Neuronal stem cell (in vitro differentiated cells): ENCODE results near the gene STX10.
"Not testable (repeated sequence)": the region's sequence is repeated elsewhere in the genome, so short reads cannot be mapped to it uniquely, and the experiment has no call there.

Source experiments
- DNase-seq: peaks from one replicate; pipeline ENCODE4 v3.0.0-alpha.2; 2013; ENCODE audit warnings: low spot score
- H2AFZ ChIP-seq: one replicate; pipeline ENCODE4 v1.6.1; 2013; ENCODE audit warnings: mild to moderate bottlenecking, low read length, inconsistent platforms
- H2AK5ac ChIP-seq: 2 replicates; pipeline ENCODE4 v1.6.1; 2013; ENCODE audit warnings: low read depth, mild to moderate bottlenecking, inconsistent platforms, low read length, moderate library complexity, mixed read lengths
- H2BK120ac ChIP-seq: 2 replicates; pipeline ENCODE4 v1.6.1; 2013; ENCODE audit warnings: low read depth, mild to moderate bottlenecking, inconsistent platforms, low read length, moderate library complexity, mixed read lengths
- H2BK12ac ChIP-seq: one replicate; pipeline ENCODE4 v1.6.1; 2013; ENCODE audit warnings: low read length, inconsistent platforms
- H2BK15ac ChIP-seq: 2 replicates; pipeline ENCODE4 v1.6.1; 2013; ENCODE audit warnings: mild to moderate bottlenecking, low read length, inconsistent platforms, mixed read lengths
- H2BK5ac ChIP-seq: one replicate; pipeline ENCODE4 v1.6.1; 2013; ENCODE audit warnings: inconsistent platforms, mild to moderate bottlenecking, low read length, moderate library complexity
- H3K14ac ChIP-seq: one replicate; pipeline ENCODE4 v1.6.1; 2013; ENCODE audit warnings: low read length, inconsistent platforms
- H3K18ac ChIP-seq: 2 replicates; pipeline ENCODE4 v1.6.1; 2013; ENCODE audit warnings: low read length, inconsistent platforms
- H3K23ac ChIP-seq: 2 replicates; pipeline ENCODE4 v1.6.1; 2013; ENCODE audit warnings: low read depth, mild to moderate bottlenecking, mixed read lengths, low read length, inconsistent platforms; ENCODE audit not compliant: poor library complexity
- H3K27ac ChIP-seq: replicated peaks from 3 replicates; pipeline ENCODE4 v1.5.1; 2013; ENCODE audit warnings: low read length, inconsistent platforms
- H3K27me3 ChIP-seq, 3 experiments: 2 replicates each; pipeline ENCODE4 v1.6.1; 2013; ENCODE audit warnings: low read length in 3 of 3, mild to moderate bottlenecking in 2 of 3, inconsistent platforms in 1 of 3, low read depth in 1 of 3, mixed read lengths in 1 of 3, moderate library complexity in 1 of 3; ENCODE audit not compliant: control insufficient read depth in 3 of 3, insufficient read depth in 3 of 3
- H3K36me3 ChIP-seq, 2 donors: replicated peaks in 1 of 2; 2 replicates each; pipeline ENCODE4 v1.6.1; 2013; ENCODE audit warnings: low read length in 2 of 2; ENCODE audit not compliant: control insufficient read depth in 2 of 2, insufficient read depth in 2 of 2
- H3K4ac ChIP-seq: 2 replicates; pipeline ENCODE4 v1.6.1; 2013; ENCODE audit warnings: inconsistent platforms, mild to moderate bottlenecking, low read length, moderate library complexity
- H3K4me1 ChIP-seq, 2 donors: 1 replicate in 1 of 2; 2 replicates in 1 of 2; pipeline ENCODE4 v1.6.1; 2013; ENCODE audit warnings: low read length in 2 of 2, low read depth in 1 of 2; ENCODE audit not compliant: control insufficient read depth in 2 of 2, insufficient read depth in 1 of 2
- H3K4me2 ChIP-seq: one replicate; pipeline ENCODE4 v1.6.1; 2013; ENCODE audit warnings: mild to moderate bottlenecking, low read length, inconsistent platforms; ENCODE audit not compliant: insufficient read depth, poor library complexity, severe bottlenecking
- H3K4me3 ChIP-seq, 2 donors: 2 replicates each; pipeline ENCODE4 v1.5.1; 2013; ENCODE audit warnings: low read length in 2 of 2, mild to moderate bottlenecking in 2 of 2, inconsistent platforms in 1 of 2, moderate library complexity in 1 of 2
- H3K79me1 ChIP-seq: one replicate; pipeline ENCODE4 v1.6.1; 2013; ENCODE audit warnings: low read depth, mild to moderate bottlenecking, inconsistent platforms, low read length, moderate library complexity
- H3K9ac ChIP-seq: one replicate; pipeline ENCODE4 v1.6.1; 2013; ENCODE audit warnings: mild to moderate bottlenecking, low read depth, low read length, inconsistent platforms; ENCODE audit not compliant: poor library complexity
- H3K9me3 ChIP-seq, 2 donors: replicated peaks in 1 of 2; 2 replicates each; pipeline versions ENCODE3 to v1.6.1; 2013; ENCODE audit warnings: low read length in 2 of 2, mild to moderate bottlenecking in 2 of 2, inconsistent platforms in 1 of 2, low read depth in 1 of 2, mixed read lengths in 1 of 2, moderate library complexity in 1 of 2; ENCODE audit not compliant: control insufficient read depth in 2 of 2, insufficient read depth in 1 of 2
- H4K8ac ChIP-seq: one replicate; pipeline ENCODE4 v1.6.1; 2013; ENCODE audit warnings: low read depth, mild to moderate bottlenecking, inconsistent platforms, low read length, moderate library complexity
- H4K91ac ChIP-seq: one replicate; pipeline ENCODE4 v1.6.1; 2013; ENCODE audit warnings: low read length, low read depth, mild to moderate bottlenecking, inconsistent platforms; ENCODE audit not compliant: poor library complexity
- WGBS, 2 donors: extraction: QIAGEN DNeasy Blood & Tissue Kit; methylation state at CpG; one replicate each; pipeline ENCODE4 v1.1.7; 2013; ENCODE audit warnings: missing lambda C conversion rate in 2 of 2, mixed read lengths in 1 of 2; ENCODE audit not compliant: insufficient read length in 2 of 2, insufficient replicate concordance in 1 of 2; ENCODE audit errors: extremely low coverage in 2 of 2; 5-methylcytosine and 5-hydroxymethylcytosine counted together

Gene STX10

DNA sequence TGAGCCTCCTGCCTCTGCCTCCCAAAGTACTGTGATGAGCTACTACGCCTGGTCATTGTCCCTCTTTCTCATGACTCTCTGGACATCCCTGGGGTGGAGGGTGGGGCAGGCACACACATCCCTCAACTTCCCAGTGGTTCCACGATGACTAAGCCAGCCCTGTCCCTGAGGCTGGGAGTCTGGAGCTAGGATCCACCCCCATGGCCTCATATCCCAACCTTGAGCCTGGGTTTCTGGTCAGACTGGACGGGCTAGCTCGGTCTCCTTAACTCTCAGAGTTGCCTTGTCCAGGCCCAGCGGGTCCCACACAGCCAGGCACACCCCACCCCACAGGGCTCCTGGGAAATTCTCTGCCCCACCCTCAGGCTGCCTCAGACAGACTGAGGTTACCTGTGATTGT lies 19.6 kb upstream of the STX10 start:
- no CpG with 5 or more reads among the region's 5 CpGs for WGBS, 2 donors
- Histone ChIP-seq H3K27ac (no peak overlapping the region), H3K23ac (no peak overlapping the region), H3K79me1 (no peaks in the 10 kb centered on the region), H2BK120ac (peak overlapping the region; percentile 55), H2BK5ac (no peak overlapping the region), H2BK15ac (peak overlapping the region; percentile 96), H4K91ac (no peak overlapping the region), H2AFZ (no peak overlapping the region), H3K27me3 (no peaks in the 10 kb centered on the region), H3K4me3 (no peak overlapping the region), H2AK5ac (peak overlapping the region; percentile 90), H3K9me3 (no peaks in the 10 kb centered on the region), H3K18ac (peak overlapping the region; percentile 59), H3K36me3 (no peaks in the 10 kb centered on the region), H3K4me2 (no peak overlapping the region), H3K9ac (no peak overlapping the region), H3K4ac (peak overlapping the region; percentile 45), H3K4me1 (peaks cover 14 to 15% of the 10 kb centered on the region in 2 donors), H3K14ac (no peak overlapping the region), H2BK12ac (peak overlapping the region; percentile 86), H4K8ac (no peak overlapping the region)
- DNase-seq = no peak

DNA sequence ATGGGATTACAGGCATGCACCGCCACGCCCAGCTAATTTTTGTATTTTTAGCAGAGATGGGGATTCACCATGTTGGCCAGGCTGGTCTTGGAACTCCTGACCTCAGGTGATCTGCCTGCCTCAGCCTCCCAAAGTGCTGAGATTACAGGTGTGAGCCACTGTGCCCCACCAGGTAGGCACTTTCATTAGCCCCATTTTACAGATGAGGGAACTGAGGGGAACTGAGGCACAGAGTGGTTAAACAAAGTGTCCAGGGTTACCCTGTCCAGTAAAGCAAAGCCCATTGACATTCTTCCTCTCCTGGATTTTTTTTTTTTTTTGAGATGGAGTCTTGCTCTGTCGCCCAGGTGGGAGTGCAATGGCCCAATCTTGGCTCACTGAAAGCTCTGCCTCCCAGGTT lies 16.0 kb upstream of the STX10 start:
- not testable (repeated sequence) for H3K9ac ChIP-seq, H2BK120ac ChIP-seq, H4K91ac ChIP-seq, H2AFZ ChIP-seq, H2BK15ac ChIP-seq, H3K4me3 ChIP-seq, H3K14ac ChIP-seq, H3K27ac ChIP-seq, H2BK5ac ChIP-seq, H3K27me3 ChIP-seq, H2BK12ac ChIP-seq, H3K36me3 ChIP-seq, H3K4ac ChIP-seq, H3K79me1 ChIP-seq, H3K9me3 ChIP-seq, H2AK5ac ChIP-seq, H3K18ac ChIP-seq, H3K4me2 ChIP-seq, DNase-seq, H4K8ac ChIP-seq, H3K23ac ChIP-seq
- H3K4me1 ChIP-seq = peaks cover 27% of the 10 kb centered on the region in 2 donors
- no CpG with 5 or more reads among the region's 3 CpGs for WGBS, 2 donors

DNA sequence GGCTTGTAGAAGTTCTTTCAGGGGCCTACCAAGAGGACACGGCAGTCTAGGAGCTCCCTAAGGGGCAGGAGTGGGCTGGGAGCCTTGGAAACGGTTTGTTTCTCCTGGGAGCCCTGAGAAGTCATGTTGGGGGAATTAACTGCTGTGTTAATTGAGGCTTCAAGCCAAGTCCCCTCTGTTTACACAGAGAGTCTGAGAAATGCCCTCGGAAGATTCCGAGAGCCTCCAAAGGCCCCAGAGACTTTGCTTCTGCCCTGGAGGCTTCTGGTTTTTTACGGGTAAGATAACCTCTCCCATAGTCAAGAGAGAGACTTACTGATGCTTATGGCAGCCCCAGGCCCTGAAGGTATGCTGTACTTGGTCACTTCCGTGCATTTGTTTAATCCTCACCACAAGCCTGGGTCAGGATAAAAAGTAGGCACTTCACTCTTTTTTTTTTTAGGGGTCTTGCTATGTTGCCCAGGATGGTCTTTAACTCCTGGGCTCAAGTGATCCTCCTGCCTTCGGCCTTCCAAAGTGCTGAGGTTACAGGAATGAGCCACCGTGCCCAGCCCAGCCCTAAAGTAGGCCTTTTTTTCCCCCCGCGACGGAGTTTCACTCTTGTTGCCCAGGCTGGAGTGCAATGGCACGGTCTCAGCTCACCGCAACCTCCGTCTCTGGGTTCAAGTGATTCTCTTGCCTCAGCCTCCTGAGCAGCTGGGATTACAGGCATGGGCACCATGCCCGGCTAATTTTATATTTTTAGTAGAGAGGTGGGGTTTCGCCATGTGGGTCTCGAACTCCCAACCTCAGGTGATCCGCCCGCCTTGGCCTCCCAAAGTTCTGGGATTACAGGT lies 15.2 kb upstream of the STX10 start:
- peak overlapping the region; percentile 88 for H2BK5ac ChIP-seq
- H2BK15ac ChIP-seq = peak overlapping the region; percentile 79
- H2AK5ac ChIP-seq = peak overlapping the region; percentile 72
- H3K4me2 ChIP-seq = peak overlapping the region; percentile 21
- peak overlapping the region; percentile 84 for H2AFZ ChIP-seq
- H4K91ac ChIP-seq = peak overlapping the region; percentile 83
- H3K79me1 ChIP-seq = no peaks in the 10 kb centered on the region
- peak overlapping the region; percentile 95 for H2BK12ac ChIP-seq
- peak overlapping the region; percentile 38 for H2BK120ac ChIP-seq
- H3K27me3 ChIP-seq = no peaks in the 10 kb centered on the region
- H3K36me3 ChIP-seq = no peaks in the 10 kb centered on the region
- H3K4me3 ChIP-seq = no peak overlapping the region
- H4K8ac ChIP-seq = no peak overlapping the region
- peak overlapping the region; percentile 79 for H3K4ac ChIP-seq
- H3K27ac ChIP-seq = peak overlapping the region; percentile 100
- peaks cover 27% of the 10 kb centered on the region in 2 donors for H3K4me1 ChIP-seq
- no CpG with 5 or more reads among the region's 19 CpGs for WGBS, 2 donors
- H3K14ac ChIP-seq = peak overlapping the region; percentile 5
- no peak overlapping the region for H3K9ac ChIP-seq
- no peaks in the 10 kb centered on the region for H3K9me3 ChIP-seq
- H3K23ac ChIP-seq = peak overlapping the region; percentile 3
- peak overlapping the region; percentile 98 for H3K18ac ChIP-seq
- no peak for DNase-seq

DNA sequence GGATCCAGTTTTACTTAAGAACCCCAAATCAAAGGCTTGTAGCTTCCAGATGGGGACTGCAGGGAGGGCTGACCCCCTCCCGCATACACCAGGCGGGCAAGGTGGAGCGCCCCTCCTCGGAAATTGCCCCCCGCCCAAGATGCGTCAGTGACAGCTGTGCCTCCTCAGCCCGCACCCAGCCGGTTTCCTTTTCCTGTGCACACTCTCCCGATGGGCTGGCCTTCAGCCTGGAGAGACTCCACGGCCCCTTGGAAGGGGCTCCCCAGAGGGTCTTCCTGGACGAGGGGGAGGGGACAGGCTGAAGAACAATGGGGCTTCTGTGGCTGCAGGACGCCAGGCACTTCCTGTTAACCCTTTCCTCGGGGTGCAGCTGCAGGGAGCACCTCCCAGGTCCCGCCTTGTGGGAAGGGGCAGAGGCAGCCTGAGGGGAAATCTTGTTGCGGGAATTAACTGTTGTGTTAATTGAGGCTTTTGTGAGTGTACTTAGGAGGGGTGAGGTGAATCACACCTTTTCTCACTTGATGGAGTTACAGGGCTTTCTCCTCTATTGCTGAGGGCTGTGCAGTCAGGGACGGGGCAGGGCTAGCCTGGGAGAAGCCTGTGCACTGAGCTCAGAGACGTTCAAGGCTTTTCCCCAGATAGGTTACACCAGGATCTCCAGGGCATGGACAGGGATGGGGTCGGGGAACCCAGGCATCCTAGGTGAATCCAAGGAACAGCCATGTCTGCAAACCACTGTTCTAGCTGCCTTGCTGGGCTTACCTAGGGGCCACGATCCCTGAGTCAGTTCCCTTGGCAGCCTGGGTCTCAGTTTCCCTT lies 14.4 kb upstream of the STX10 start:
- H2BK12ac ChIP-seq = peak overlapping the region; percentile 95
- H3K4me2 ChIP-seq = peak overlapping the region; percentile 93
- no CpG with 5 or more reads among the region's 19 CpGs for WGBS, 2 donors
- H2AK5ac ChIP-seq = peak overlapping the region; percentile 100
- H2BK15ac ChIP-seq = peak overlapping the region; percentile 100
- H3K14ac ChIP-seq = peak overlapping the region; percentile 5
- H2BK5ac ChIP-seq = peak overlapping the region; percentile 100
- peak; percentile 80 for DNase-seq
- H3K27ac ChIP-seq = peak overlapping the region; percentile 100
- H2AFZ ChIP-seq = peak overlapping the region; percentile 84
- H3K36me3 ChIP-seq = no peaks in the 10 kb centered on the region
- peak overlapping the region; percentile 79 for H3K4ac ChIP-seq
- peaks cover 27% of the 10 kb centered on the region in 2 donors for H3K4me1 ChIP-seq
- no peaks in the 10 kb centered on the region for H3K9me3 ChIP-seq
- peak overlapping the region; percentile 98 for H3K18ac ChIP-seq
- no peak overlapping the region for H4K8ac ChIP-seq
- no peaks in the 10 kb centered on the region for H3K27me3 ChIP-seq
- H3K79me1 ChIP-seq = no peaks in the 10 kb centered on the region
- peak overlapping the region; percentile 83 for H4K91ac ChIP-seq
- peak overlapping the region; percentile 43 to 61 for H3K4me3 ChIP-seq
- peak overlapping the region; percentile 3 for H3K23ac ChIP-seq
- H3K9ac ChIP-seq = no peak overlapping the region
- peak overlapping the region; percentile 100 for H2BK120ac ChIP-seq
